CD4-positive, alpha-beta T cell treated with Interleukin-17A for 1 hour (primary cell): ENCODE measurements around the gene FBXL19.
"Not testable (repeated sequence)": the region's sequence is repeated elsewhere in the genome, so short reads cannot be mapped to it uniquely, and the experiment has no call there.

Source experiments
- DNase-seq: peaks from one replicate; pipeline ENCODE4 v3.0.0-alpha.2; 2020

Gene FBXL19

GRCh38 chr16:30923554-30924075 is at the start of gene FBXL19:
Gene FBXL19, plus strand, starts transcription at chr16:30923572. Its CDS starts 2,183 bp downstream, at chr16:30925755.
- no peak for DNase-seq

- no peak for DNase-seq
These were observed 49.0 kb upstream of the FBXL19 start for GRCh38 chr16:30874244-30874820.

GRCh38 chr16:30874821-30875717 is 48.3 kb upstream of the FBXL19 start:
- peak; percentile 91 for DNase-seq

GRCh38 chr16:30875871-30876801 is 47.2 kb upstream of the FBXL19 start:
- DNase-seq = peak; percentile 67

- DNase-seq = no peak
These were observed 46.5 kb upstream of the FBXL19 start for GRCh38 chr16:30876867-30877266.

GRCh38 chr16:30882429-30883310 is 40.7 kb upstream of the FBXL19 start:
- no peak for DNase-seq

GRCh38 chr16:30884760-30885159 is 38.6 kb upstream of the FBXL19 start:
- no peak for DNase-seq

GRCh38 chr16:30885196-30885595 is 38.2 kb upstream of the FBXL19 start:
- DNase-seq = no peak

GRCh38 chr16:30886145-30886544 is 37.2 kb upstream of the FBXL19 start:
- no peak for DNase-seq

GRCh38 chr16:30887927-30888326 is 35.4 kb upstream of the FBXL19 start:
- DNase-seq = no peak

- DNase-seq = no peak
These were observed 34.4 kb upstream of the FBXL19 start for GRCh38 chr16:30888856-30889499.

- no peak for DNase-seq
These were observed 33.7 kb upstream of the FBXL19 start for GRCh38 chr16:30889721-30890120.

GRCh38 chr16:30891043-30891823 is 32.1 kb upstream of the FBXL19 start:
- not testable (repeated sequence) for DNase-seq

GRCh38 chr16:30892670-30893416 is 30.5 kb upstream of the FBXL19 start:
- DNase-seq = no peak

- DNase-seq = peak; percentile 21
These were observed 30.0 kb upstream of the FBXL19 start for GRCh38 chr16:30893417-30893743.

- DNase-seq = peak; percentile 87
These were observed 29.4 kb upstream of the FBXL19 start, which contains the start of gene BCL7C for GRCh38 chr16:30893744-30894539. Gene BCL7C, minus strand, starts transcription at chr16:30894077. Its CDS starts 133 bp downstream, at chr16:30893944.

- peak; percentile 20 for DNase-seq
These were observed 28.6 kb upstream of the FBXL19 start for GRCh38 chr16:30894540-30895368.
